IMR-90 (cell line): ENCODE measurements around the gene PTGR2. TPM values are rescaled to one million over a fixed set of nuclear protein-coding genes. Genes with fewer than 3 reads are reported as not detected.

Experiments used
- ATAC-seq: fragments of 200-7000 bp; cut with Tn5 transposase; 2 replicates; pipeline ENCODE4 v1.9.1; 2020; ENCODE audit warnings: low read depth, mild to moderate bottlenecking, moderate library complexity
- BruUV-seq: library from RNA; stranded (reverse); fragments of 400-500 nt; replicated peaks from 2 replicates; lab custom pipeline; 2021; lab: Mats Ljungman, UMichigan
- CTCF ChIA-PET: fragments of 300-600 bp; formaldehyde crosslinking; extraction: SDS; loops from one replicate; lab custom pipeline; 2021; ENCODE audit warnings: antibody characterized with exemption; lab: Yijun Ruan, JAX
- POLR2A ChIA-PET: fragments of 300-600 bp; sonication (Branson Sonifier 250); formaldehyde crosslinking; loops from one replicate; lab custom pipeline; 2022; ENCODE audit warnings: antibody characterized with exemption; ENCODE audit not compliant: unreplicated experiment; lab: Charles Lee
- DNase-seq: peaks from one replicate; pipeline ENCODE4 v3.0.0; 2013
- H2AFZ ChIP-seq: replicated peaks from 2 replicates; pipeline ENCODE3; 2013; ENCODE audit warnings: low read length, mild to moderate bottlenecking; ENCODE audit not compliant: poor library complexity
- H2AK5ac ChIP-seq: 2 replicates; pipeline ENCODE4 v1.6.1; 2013; ENCODE audit warnings: low read depth, low read length, inconsistent platforms
- H2AK9ac ChIP-seq: replicated peaks from 2 replicates; pipeline ENCODE3; 2013; ENCODE audit warnings: mild to moderate bottlenecking, low read depth, low read length, moderate library complexity; ENCODE audit not compliant: poor library complexity
- H2BK120ac ChIP-seq: 2 replicates; pipeline ENCODE4 v1.6.1; 2013; ENCODE audit warnings: low read depth, low read length, inconsistent platforms
- H2BK15ac ChIP-seq: 3 replicates; pipeline ENCODE4 v1.6.1; 2013; ENCODE audit warnings: low read depth, low read length, inconsistent platforms
- H2BK20ac ChIP-seq: 2 replicates; pipeline ENCODE4 v1.6.1; 2013; ENCODE audit warnings: low read depth, mild to moderate bottlenecking, inconsistent platforms, low read length, moderate library complexity
- H2BK5ac ChIP-seq: 2 replicates; pipeline ENCODE4 v1.6.1; 2013; ENCODE audit warnings: mild to moderate bottlenecking, low read depth, low read length, inconsistent platforms; ENCODE audit not compliant: poor library complexity, severe bottlenecking
- H3K14ac ChIP-seq: replicated peaks from 2 replicates; pipeline ENCODE4 v1.6.1; 2013; ENCODE audit warnings: low read depth, low read length, inconsistent platforms
- H3K18ac ChIP-seq: 2 replicates; pipeline ENCODE4 v1.6.1; 2013; ENCODE audit warnings: low read depth, low read length, control low read depth
- H3K23ac ChIP-seq: 2 replicates; pipeline ENCODE4 v1.6.1; 2013; ENCODE audit warnings: low read depth, low read length, inconsistent platforms
- H3K27ac ChIP-seq: 2 replicates; pipeline ENCODE4 v1.5.1; 2013; ENCODE audit warnings: mild to moderate bottlenecking, control low read depth, low read length; ENCODE audit not compliant: insufficient read depth
- H3K27me3 ChIP-seq: 2 replicates; pipeline ENCODE4 v1.6.1; 2013; ENCODE audit warnings: low read length; ENCODE audit not compliant: control insufficient read depth, insufficient read depth
- H3K36me3 ChIP-seq: 2 replicates; pipeline ENCODE4 v1.6.1; 2013; ENCODE audit warnings: low read length, mixed read lengths; ENCODE audit not compliant: control insufficient read depth, insufficient read depth
- H3K4ac ChIP-seq: 2 replicates; pipeline ENCODE4 v1.6.1; 2013; ENCODE audit warnings: low read depth, low read length, inconsistent platforms
- H3K4me1 ChIP-seq: 2 replicates; pipeline ENCODE4 v1.6.1; 2013; ENCODE audit warnings: low read length, mixed read lengths; ENCODE audit not compliant: control insufficient read depth, insufficient read depth
- H3K4me2 ChIP-seq: 2 replicates; pipeline ENCODE4 v1.6.1; 2013; ENCODE audit warnings: low read depth, mild to moderate bottlenecking, control low read depth, low read length, moderate library complexity
- H3K4me3 ChIP-seq: 2 replicates; pipeline ENCODE4 v1.5.1; 2013; ENCODE audit warnings: low read depth, mild to moderate bottlenecking, control low read depth, low read length, moderate library complexity; ENCODE audit not compliant: insufficient read depth
- H3K56ac ChIP-seq: 2 replicates; pipeline ENCODE4 v1.6.1; 2013; ENCODE audit warnings: low read length, inconsistent platforms; ENCODE audit not compliant: insufficient read depth; ENCODE audit errors: extremely low read depth
- H3K79me1 ChIP-seq, 2 experiments: 2 replicates each; pipeline ENCODE4 v1.6.1; 2013; ENCODE audit warnings: low read length in 2 of 2, inconsistent platforms in 1 of 2, low read depth in 1 of 2
- H3K9ac ChIP-seq: 2 replicates; pipeline ENCODE4 v1.6.1; 2013; ENCODE audit warnings: low read depth, low read length, control low read depth
- H3K9me1 ChIP-seq: 2 replicates; pipeline ENCODE4 v1.6.1; 2013; ENCODE audit warnings: low read length, inconsistent platforms; ENCODE audit not compliant: insufficient read depth
- H3K9me3 ChIP-seq: 2 replicates; pipeline ENCODE4 v1.6.1; 2013; ENCODE audit warnings: low read length; ENCODE audit not compliant: control insufficient read depth, insufficient read depth
- H4K20me1 ChIP-seq: 2 replicates; pipeline ENCODE4 v1.6.1; 2013; ENCODE audit warnings: low read length, inconsistent platforms; ENCODE audit not compliant: insufficient read depth
- H4K5ac ChIP-seq: 2 replicates; pipeline ENCODE4 v1.6.1; 2013; ENCODE audit warnings: mild to moderate bottlenecking, low read depth, low read length, control low read depth
- H4K8ac ChIP-seq, 2 experiments: 2 replicates each; pipeline ENCODE4 v1.6.1; 2013; ENCODE audit warnings: low read depth in 2 of 2, low read length in 2 of 2, control low read depth in 1 of 2, inconsistent platforms in 1 of 2
- H4K91ac ChIP-seq: 2 replicates; pipeline ENCODE4 v1.6.1; 2013; ENCODE audit warnings: low read depth, low read length, inconsistent platforms; ENCODE audit not compliant: insufficient read depth
- CEBPB ChIP-seq: IDR thresholded peaks from 2 replicates; pipeline ENCODE4 v1.6.1; 2012; ENCODE audit warnings: low read depth, low read length, improper control_type of control experiment
- CHD1 ChIP-seq: IDR thresholded peaks from 2 replicates; pipeline ENCODE4 v1.6.1; 2012; ENCODE audit warnings: low read depth, low read length, improper control_type of control experiment
- FOS ChIP-seq: fragments of 150-350 bp; IDR thresholded peaks from 2 replicates; pipeline ENCODE4 v1.6.1; 2016; ENCODE audit warnings: low read depth, low read length
- MAZ ChIP-seq: IDR thresholded peaks from 2 replicates; pipeline ENCODE4 v1.6.1; 2012; ENCODE audit warnings: low read depth, mild to moderate bottlenecking, low read length, improper control_type of control experiment, moderate library complexity, borderline replicate concordance
- MXI1 ChIP-seq: IDR thresholded peaks from 2 replicates; pipeline ENCODE4 v1.6.1; 2012; ENCODE audit warnings: low read depth, mild to moderate bottlenecking, low read length, moderate library complexity, borderline replicate concordance
- NFE2L2 ChIP-seq: fragments of 150-350 bp; IDR thresholded peaks from 2 replicates; pipeline ENCODE4 v1.6.1; 2016; ENCODE audit warnings: low read depth, mild to moderate bottlenecking, low read length
- POLR2A ChIP-seq: IDR thresholded peaks from 2 replicates; pipeline ENCODE4 v1.6.1; 2012; ENCODE audit warnings: mild to moderate bottlenecking, low read depth, low read length
- RAD21 ChIP-seq: IDR thresholded peaks from 2 replicates; pipeline ENCODE4 v1.6.1; 2012; ENCODE audit warnings: low read length, improper control_type of control experiment
- RCOR1 ChIP-seq: IDR thresholded peaks from 2 replicates; pipeline ENCODE4 v1.6.1; 2012; ENCODE audit warnings: mild to moderate bottlenecking, low read length, improper control_type of control experiment; ENCODE audit not compliant: insufficient replicate concordance
- RFX5 ChIP-seq: IDR thresholded peaks from 2 replicates; pipeline ENCODE4 v1.8.0; 2012; ENCODE audit warnings: low read depth, mild to moderate bottlenecking, low read length, moderate library complexity
- SMC3 ChIP-seq: fragments of 150-350 bp; IDR thresholded peaks from 2 replicates; pipeline ENCODE4 v1.6.1; 2016; ENCODE audit warnings: low read depth, mild to moderate bottlenecking, antibody characterized with exemption, low read length, moderate library complexity
- USF2 ChIP-seq: fragments of 150-350 bp; IDR thresholded peaks from 2 replicates; pipeline ENCODE4 v1.6.1; 2017; ENCODE audit warnings: mild to moderate bottlenecking, antibody characterized with exemption, low read length, low read depth
- WGBS, 2 experiments: methylation state at CpG; one replicate each; pipeline versions ENCODE4 v1.1.5 to v1.1.7; 2013; ENCODE audit warnings: missing lambda C conversion rate in 2 of 2; ENCODE audit not compliant: insufficient read length in 1 of 2; ENCODE audit errors: extremely low coverage in 2 of 2; 5-methylcytosine and 5-hydroxymethylcytosine counted together
- dilution Hi-C: fragments of 300-500 bp; cut with HindIII; formaldehyde crosslinking; loops from one replicate; pipeline ENCODE4 v1.14.3; 2018; ENCODE audit warnings: low sequenced_read_pairs; ENCODE audit not compliant: unreplicated experiment
- in situ Hi-C: fragments of 300-500 bp; cut with MboI; formaldehyde crosslinking; loops from 3 replicates; pipeline ENCODE4 v1.14.3; 2019; ENCODE audit warnings: low sequenced_read_pairs, inconsistent platforms, mixed read lengths
- intact Hi-C: fragments of 100-400 bp; cut with micrococcal nuclease; formaldehyde crosslinking; loops from 2 replicates; pipeline ENCODE4 v1.10.0; 2022
- polyA plus RNA-seq, 3 experiments: library from polyadenylated mRNA; depleted of rRNA; stranded (reverse); fragments of >200 nt; gene quantifications; 2 replicates each; pipeline ENCODE4 v1.2.3, GENCODE V29; 2012; ENCODE audit warnings: low replicate concordance in 1 of 3
- total RNA-seq: library from RNA; depleted of rRNA; stranded (reverse); fragments of >200 nt; gene quantifications from 2 replicates; pipeline ENCODE4 v1.2.3, GENCODE V29; 2012
- TF ChIP-seq, protein P1 (sequence below): fragments of 150-350 bp; IDR thresholded peaks from 2 replicates; pipeline ENCODE4 v1.6.1; 2016; ENCODE audit warnings: low read depth, mild to moderate bottlenecking, low read length, moderate library complexity, borderline replicate concordance

The PTGR2 gene
- total and polyA plus RNA-seq, 2 of the 4 experiments (the other 2 are of a cell fraction), result 1.3 to 3.2 TPM

DNA sequence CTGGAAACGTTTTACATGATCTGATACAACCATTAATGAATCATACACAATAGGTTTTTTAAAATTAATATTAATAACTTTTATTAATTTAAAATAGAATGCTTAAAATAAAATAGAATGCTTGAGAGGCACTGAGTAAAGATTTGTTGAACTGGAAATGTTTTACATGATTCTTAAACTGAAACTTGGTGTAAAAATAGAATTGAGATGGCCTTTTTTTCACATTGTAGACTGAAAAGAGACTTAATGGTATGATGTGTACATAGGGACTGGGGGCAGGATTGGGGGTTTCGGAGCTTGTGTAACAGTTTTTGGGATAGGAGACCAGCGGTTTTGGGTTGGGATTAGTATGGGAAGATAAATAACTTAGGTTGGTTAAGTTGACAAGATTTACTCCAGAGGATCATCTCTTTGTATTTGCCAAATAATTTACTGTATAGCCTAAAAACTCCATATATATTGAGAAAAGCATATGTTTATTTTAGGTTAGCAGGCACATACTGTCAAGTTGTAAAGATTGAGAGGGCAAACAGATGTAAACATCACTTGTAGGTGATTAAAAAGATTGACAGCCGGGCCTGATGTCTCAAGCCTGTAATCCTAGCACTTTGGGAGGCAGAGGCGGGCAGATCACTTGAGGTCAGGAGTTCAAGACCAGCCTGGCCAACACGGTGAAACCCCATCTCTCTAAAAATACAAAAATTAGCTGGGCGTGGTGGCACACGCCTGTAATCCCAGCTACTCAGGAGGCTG is 33.0 kb downstream of the PTGR2 start:
- POLR2A ChIA-PET, result no interaction called here
- Histone ChIP-seq H3K27ac (no peak overlapping the region), H2BK5ac (no peak overlapping the region), H3K4me2 (no peak overlapping the region), H3K9me3 (no peaks in the 10 kb centered on the region), H4K5ac (no peak overlapping the region), H3K9ac (no peak overlapping the region), H3K56ac (no peak overlapping the region), H3K36me3 (no peaks in the 10 kb centered on the region), H2AK5ac (no peak overlapping the region), H2BK120ac (no peak overlapping the region), H3K14ac (no peak overlapping the region), H4K20me1 (peaks cover 19% of the 10 kb centered on the region), H3K23ac (no peak overlapping the region), H3K79me1 (peaks cover 0 to 22% of the 10 kb centered on the region in 2 experiments; a peak in 2 of 4 replicates), H3K9me1 (no peaks in the 10 kb centered on the region; the same call in none of the 2 replicates), H2BK15ac (no peak overlapping the region), H3K18ac (no peak overlapping the region), H3K4me3 (no peak overlapping the region), H3K27me3 (no peaks in the 10 kb centered on the region), H3K4me1 (peaks cover 2% of the 10 kb centered on the region; the same call in 1 of the 2 replicates), H4K8ac (no peak overlapping the region), H2BK20ac (no peak overlapping the region), H2AFZ (no peak overlapping the region), H3K4ac (no peak overlapping the region), H4K91ac (no peak overlapping the region), H2AK9ac (no peak overlapping the region)
- TF ChIP-seq NFE2L2, result no peak
- TF ChIP-seq MAZ, result no peak
- TF ChIP-seq RAD21, result no peak
- no peak for TF ChIP-seq USF2
- TF ChIP-seq SMC3, result no peak
- no peak for TF ChIP-seq CEBPB
- TF ChIP-seq MXI1, result no peak
- TF ChIP-seq RCOR1, result no peak
- no peak for TF ChIP-seq POLR2A
- TF ChIP-seq RFX5, result no peak
- TF ChIP-seq FOS, result no peak
- TF ChIP-seq CHD1, result no peak
- TF ChIP-seq, protein P1, sequence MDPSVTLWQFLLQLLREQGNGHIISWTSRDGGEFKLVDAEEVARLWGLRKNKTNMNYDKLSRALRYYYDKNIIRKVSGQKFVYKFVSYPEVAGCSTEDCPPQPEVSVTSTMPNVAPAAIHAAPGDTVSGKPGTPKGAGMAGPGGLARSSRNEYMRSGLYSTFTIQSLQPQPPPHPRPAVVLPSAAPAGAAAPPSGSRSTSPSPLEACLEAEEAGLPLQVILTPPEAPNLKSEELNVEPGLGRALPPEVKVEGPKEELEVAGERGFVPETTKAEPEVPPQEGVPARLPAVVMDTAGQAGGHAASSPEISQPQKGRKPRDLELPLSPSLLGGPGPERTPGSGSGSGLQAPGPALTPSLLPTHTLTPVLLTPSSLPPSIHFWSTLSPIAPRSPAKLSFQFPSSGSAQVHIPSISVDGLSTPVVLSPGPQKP, result no peak
- in situ Hi-C loops, result no loop called here
- BruUV-seq, result no TSS peak
- intact Hi-C loops, result no loop called here
- CTCF ChIA-PET, result no interaction called here
- ATAC-seq (no peak), DNase-seq (no peak)
- WGBS, 2 experiments, result no CpG with 5 or more reads among the region's 8 CpGs
- dilution Hi-C loops, result no loop called here
